ENCODE measurements around the gene APMAP.

APMAP gene

DNA sequence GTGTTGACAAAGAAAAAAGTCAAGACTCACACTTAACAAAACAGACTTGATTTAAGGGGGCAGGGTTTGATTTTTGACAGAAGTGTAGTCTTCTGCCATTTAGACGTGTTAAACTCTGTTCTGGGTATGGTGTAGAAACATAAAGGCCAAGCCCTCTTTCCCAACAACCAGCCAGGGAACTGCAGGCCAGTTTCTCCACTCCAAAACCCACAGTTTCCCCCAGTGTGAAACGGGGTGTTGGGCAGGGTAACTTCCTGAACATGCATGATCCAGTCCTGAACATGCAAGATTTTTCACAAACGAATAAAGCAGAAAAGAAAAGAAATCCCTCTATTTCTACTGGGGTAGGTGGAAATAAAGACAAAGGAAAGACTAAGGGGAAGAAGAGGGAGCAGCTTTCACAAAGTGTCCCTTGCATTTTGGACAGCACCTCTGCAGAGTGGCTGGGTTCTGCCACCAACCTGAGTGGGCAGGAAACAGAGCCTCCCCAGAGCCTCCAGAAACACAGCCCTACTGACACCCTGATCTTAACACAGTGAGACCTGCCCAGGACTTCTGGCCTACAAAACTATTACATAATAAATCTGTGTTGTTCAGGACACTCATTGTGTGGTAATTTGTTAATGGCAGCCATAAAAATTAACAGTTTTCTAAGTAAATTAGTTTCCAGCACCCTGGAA lies 7.5 kb downstream of the APMAP start:
- in situ Hi-C loops (cut with MboI; ENCODE audit: low pct_unique_long_range_greater_than_20kb, low sequenced_read_pairs, unreplicated experiment): loop anchor here (25.0 kb wide), 2 partner anchors 202 to 427 kb away; partner anchors contain the start of genes ENTPD6 and GINS1
- no peak for TF ChIP-seq CTCF (IDR thresholded peaks at IDR 0.05; ENCODE audit: extremely low read depth, insufficient read depth, missing control alignments)
- no peak for DNase-seq (ENCODE audit: low spot score)

- DNase-seq (ENCODE audit: low spot score): no peak
- in situ Hi-C loops (cut with MboI; ENCODE audit: low pct_unique_long_range_greater_than_20kb, low sequenced_read_pairs, unreplicated experiment): loop anchor here (25.0 kb wide), 2 partner anchors 203 to 428 kb away; partner anchors contain the start of genes ENTPD6 and GINS1
- no peak for TF ChIP-seq CTCF (IDR thresholded peaks at IDR 0.05; ENCODE audit: extremely low read depth, insufficient read depth, missing control alignments)
Observed at GRCh38 chr20:24983896-24984295, 8.7 kb downstream of the APMAP start.

DNA sequence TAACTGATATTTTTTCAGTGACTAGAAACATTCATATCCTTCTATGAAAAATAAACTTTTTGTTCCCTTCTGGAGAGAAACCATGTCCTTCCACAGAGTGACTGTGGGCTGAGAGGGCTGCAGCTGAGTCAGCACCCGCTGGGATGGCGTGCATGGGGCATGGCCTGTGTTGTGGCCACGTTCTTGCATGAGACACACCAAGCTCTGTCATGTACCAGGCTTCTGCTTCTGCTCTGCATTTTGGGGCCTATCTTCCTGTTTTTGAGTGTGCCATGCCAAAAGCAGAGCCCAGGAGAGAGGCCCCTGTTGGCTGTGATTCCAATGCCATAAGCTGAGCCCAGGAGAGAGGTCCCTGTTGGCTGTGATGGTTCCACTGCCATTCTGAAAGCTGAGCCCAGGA lies 10.8 kb downstream of the APMAP start:
- DNase-seq (ENCODE audit: low spot score): no peak
- TF ChIP-seq CTCF (IDR thresholded peaks at IDR 0.05; ENCODE audit: extremely low read depth, insufficient read depth, missing control alignments): no peak
- in situ Hi-C loops (cut with MboI; ENCODE audit: low pct_unique_long_range_greater_than_20kb, low sequenced_read_pairs, unreplicated experiment): loop anchor here (25.0 kb wide), 2 partner anchors 206 to 431 kb away; partner anchors contain the start of genes ENTPD6 and GINS1

GRCh38 chr20:24981282-24981681 lies 11.3 kb downstream of the APMAP start:
- DNase-seq (ENCODE audit: low spot score): no peak
- TF ChIP-seq CTCF (IDR thresholded peaks at IDR 0.05; ENCODE audit: extremely low read depth, insufficient read depth, missing control alignments): no peak
- in situ Hi-C loops (cut with MboI; ENCODE audit: low pct_unique_long_range_greater_than_20kb, low sequenced_read_pairs, unreplicated experiment): loop anchor here (25.0 kb wide), 2 partner anchors 206 to 431 kb away; partner anchors contain the start of genes ENTPD6 and GINS1

GRCh38 chr20:24980291-24981053 lies 12.1 kb downstream of the APMAP start:
- no peak for DNase-seq (ENCODE audit: low spot score)
- TF ChIP-seq CTCF (IDR thresholded peaks at IDR 0.05; ENCODE audit: extremely low read depth, insufficient read depth, missing control alignments): no peak
- in situ Hi-C loops (cut with MboI; ENCODE audit: low pct_unique_long_range_greater_than_20kb, low sequenced_read_pairs, unreplicated experiment): loop anchor here (25.0 kb wide), 2 partner anchors 207 to 432 kb away; partner anchors contain the start of genes ENTPD6 and GINS1

DNA sequence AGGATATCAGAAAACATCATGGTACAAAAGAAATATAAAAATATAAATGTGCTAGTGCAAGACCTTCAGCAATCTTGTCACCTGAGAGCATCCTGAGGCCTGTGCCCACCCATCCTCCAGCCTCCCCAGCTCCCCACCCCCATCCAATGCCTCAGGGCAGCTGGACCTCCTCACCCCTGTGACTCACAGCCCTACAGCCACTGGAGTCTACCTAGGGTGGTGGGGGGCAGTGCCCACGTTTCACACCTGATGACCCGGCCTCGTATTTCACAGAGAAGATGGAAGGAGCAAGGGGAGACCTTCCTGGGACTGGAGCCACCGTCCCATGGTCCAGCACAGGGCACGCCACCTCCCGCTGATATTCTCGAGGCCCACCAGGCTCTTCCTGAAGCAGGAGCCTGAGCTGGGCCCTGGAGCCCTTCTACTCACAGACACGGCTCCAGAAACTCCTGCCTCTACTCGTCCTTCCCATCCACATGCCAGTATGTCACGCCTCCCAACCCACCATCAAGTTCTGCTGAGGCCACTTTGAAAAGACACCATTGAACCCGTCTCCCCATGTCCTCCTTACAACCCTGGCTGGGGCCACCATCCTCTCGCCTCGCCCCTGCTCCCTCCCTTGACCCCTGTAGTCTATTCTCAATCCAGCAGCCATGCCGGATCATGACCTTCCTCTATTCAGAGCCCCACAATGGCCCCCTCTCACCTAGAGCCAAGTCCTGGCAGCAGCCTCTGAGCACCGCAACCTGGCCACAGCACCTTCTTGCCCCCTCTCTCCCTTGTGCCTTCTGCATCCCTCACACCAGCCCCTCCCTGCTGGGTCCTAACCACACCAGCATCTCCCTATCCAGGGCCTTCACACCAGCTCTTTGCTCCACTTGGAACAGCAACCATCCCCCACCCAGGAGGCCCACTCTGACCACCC lies 13.3 kb downstream of the APMAP start:
- DNase-seq (ENCODE audit: low spot score): no peak
- in situ Hi-C loops (cut with MboI; ENCODE audit: low pct_unique_long_range_greater_than_20kb, low sequenced_read_pairs, unreplicated experiment): loop anchor here (25.0 kb wide), 2 partner anchors 208 to 433 kb away; partner anchors contain the start of genes ENTPD6 and GINS1

More for the DNA sequence above, 13.3 kb downstream of the APMAP start:
- no peak for TF ChIP-seq CTCF (IDR thresholded peaks at IDR 0.05; ENCODE audit: extremely low read depth, insufficient read depth, missing control alignments)
